ENCODE measurements around the gene B3GNT9.
A peak's percentile ranks its signal among the peaks of the same experiment; 100 is the strongest.

The B3GNT9 gene

GRCh38 chr16:67196881-67197280 is 46.1 kb upstream of the B3GNT9 start:
- H3K79me2 ChIP-seq (ENCODE audit: insufficient read depth, low read length), result peaks cover 50% of the 10 kb centered on the region

GRCh38 chr16:67195676-67196075 is 44.9 kb upstream of the B3GNT9 start:
- peaks cover 44% of the 10 kb centered on the region; the same call in 1 of the 2 replicates for H3K36me3 ChIP-seq (ENCODE audit: insufficient read depth, low read length)

More at GRCh38 chr16:67196881-67197280, 46.1 kb upstream of the B3GNT9 start:
- H3K4me3 ChIP-seq (ENCODE audit: low read length, poor library complexity, severe bottlenecking), result no peak overlapping the region
- peaks cover 18% of the 10 kb centered on the region for H3K4me1 ChIP-seq (ENCODE audit: insufficient read depth, low read length, poor library complexity, severe bottlenecking)
- peaks cover 52% of the 10 kb centered on the region; the same call in 1 of the 2 replicates for H3K36me3 ChIP-seq (ENCODE audit: insufficient read depth, low read length)
- H4K20me1 ChIP-seq (ENCODE audit: insufficient read depth, low read length, poor library complexity, severe bottlenecking), result peaks cover 32% of the 10 kb centered on the region
- H3K9me2 ChIP-seq (replicated peaks; ENCODE audit: low read depth, low read length), result no peaks in the 10 kb centered on the region
- H3K9me3 ChIP-seq (ENCODE audit: insufficient read depth, low read depth, low read length), result no peaks in the 10 kb centered on the region
- TF ChIP-seq CTCF (conservative IDR thresholded peaks at IDR 0.05; ENCODE audit: low read length) (no peak), EZH2phosphoT487 (IDR thresholded peaks at IDR 0.05; ENCODE audit: borderline replicate concordance) (no peak)
- H3K9ac ChIP-seq (ENCODE audit: low read depth, low read length, poor library complexity, severe bottlenecking), result no peak overlapping the region
- H2AFZ ChIP-seq (ENCODE audit: low read length), result no peak overlapping the region
- no peaks in the 10 kb centered on the region for H3K27me3 ChIP-seq (ENCODE audit: insufficient read depth, low read length, poor library complexity, severe bottlenecking)
- H3F3A ChIP-seq (ENCODE audit: low read depth), result no peaks in the 10 kb centered on the region
- peak overlapping the region; percentile 32 for H3K4me2 ChIP-seq (ENCODE audit: low read depth, low read length, poor library complexity, severe bottlenecking)

GRCh38 chr16:67194260-67194659 is 43.5 kb upstream of the B3GNT9 start:
- peak overlapping the region; percentile 97 for H3K4me2 ChIP-seq (ENCODE audit: low read depth, low read length, poor library complexity, severe bottlenecking)
- no peaks in the 10 kb centered on the region for H3K9me3 ChIP-seq (ENCODE audit: insufficient read depth, low read depth, low read length)
- H3K4me1 ChIP-seq (ENCODE audit: insufficient read depth, low read length, poor library complexity, severe bottlenecking), result peaks cover 21% of the 10 kb centered on the region
- no peak for TF ChIP-seq CTCF (conservative IDR thresholded peaks at IDR 0.05; ENCODE audit: low read length)
- no peak for TF ChIP-seq EZH2phosphoT487 (IDR thresholded peaks at IDR 0.05; ENCODE audit: borderline replicate concordance)
- peak overlapping the region; percentile 98 for H3K4me3 ChIP-seq (ENCODE audit: low read length, poor library complexity, severe bottlenecking)
- H3K27me3 ChIP-seq (ENCODE audit: insufficient read depth, low read length, poor library complexity, severe bottlenecking), result no peaks in the 10 kb centered on the region
- H3K36me3 ChIP-seq (ENCODE audit: insufficient read depth, low read length), result peaks cover 33% of the 10 kb centered on the region; the same call in 1 of the 2 replicates
- H2AFZ ChIP-seq (ENCODE audit: low read length), result no peak overlapping the region
- H3K9ac ChIP-seq (ENCODE audit: low read depth, low read length, poor library complexity, severe bottlenecking), result peak overlapping the region; percentile 94
- no peaks in the 10 kb centered on the region for H3K9me2 ChIP-seq (replicated peaks; ENCODE audit: low read depth, low read length)
- no peaks in the 10 kb centered on the region for H3F3A ChIP-seq (ENCODE audit: low read depth)
- H4K20me1 ChIP-seq (ENCODE audit: insufficient read depth, low read length, poor library complexity, severe bottlenecking), result peaks cover 32% of the 10 kb centered on the region
- H3K79me2 ChIP-seq (ENCODE audit: insufficient read depth, low read length), result peaks cover 50% of the 10 kb centered on the region

More at GRCh38 chr16:67195676-67196075, 44.9 kb upstream of the B3GNT9 start:
- Histone ChIP-seq H3K27me3 (ENCODE audit: insufficient read depth, low read length, poor library complexity, severe bottlenecking) (no peaks in the 10 kb centered on the region), H3K9ac (ENCODE audit: low read depth, low read length, poor library complexity, severe bottlenecking) (no peak overlapping the region), H3K4me2 (ENCODE audit: low read depth, low read length, poor library complexity, severe bottlenecking) (no peak overlapping the region), H3K79me2 (ENCODE audit: insufficient read depth, low read length) (peaks cover 50% of the 10 kb centered on the region), H4K20me1 (ENCODE audit: insufficient read depth, low read length, poor library complexity, severe bottlenecking) (peaks cover 32% of the 10 kb centered on the region), H3F3A (ENCODE audit: low read depth) (no peaks in the 10 kb centered on the region), H3K4me3 (ENCODE audit: low read length, poor library complexity, severe bottlenecking) (no peak overlapping the region), H3K9me3 (ENCODE audit: insufficient read depth, low read depth, low read length) (no peaks in the 10 kb centered on the region), H2AFZ (ENCODE audit: low read length) (no peak overlapping the region), H3K9me2 (replicated peaks; ENCODE audit: low read depth, low read length) (no peaks in the 10 kb centered on the region), H3K4me1 (ENCODE audit: insufficient read depth, low read length, poor library complexity, severe bottlenecking) (peaks cover 21% of the 10 kb centered on the region)
- no peak for TF ChIP-seq CTCF (conservative IDR thresholded peaks at IDR 0.05; ENCODE audit: low read length)
- no peak for TF ChIP-seq EZH2phosphoT487 (IDR thresholded peaks at IDR 0.05; ENCODE audit: borderline replicate concordance)
